ENCODE measurements around the gene TTC34.

- TF ChIP-seq CTCF (conservative IDR thresholded peaks at IDR 0.05) (no peak), EZH2 (IDR thresholded peaks at IDR 0.05; ENCODE audit: low read depth) (no peak)
Measured at GRCh38 chr1:2604844-2605508, 196.5 kb downstream of the TTC34 start.

All from PC-9 (cell line).